GM10266 (cell line): ENCODE measurements around the gene BTNL8.

Source experiments
- DNase-seq: peaks from one replicate; pipeline ENCODE4 v3.0.0; 2012; ENCODE audit errors: extremely low spot score
- TF ChIP-seq, protein P1 (sequence below): IDR thresholded peaks from 2 replicates; pipeline ENCODE4 v1.5.1; 2012; ENCODE audit warnings: mild to moderate bottlenecking, low read depth; ENCODE audit not compliant: control insufficient read depth, insufficient read depth; ENCODE audit errors: missing control alignments

BTNL8 gene

DNA sequence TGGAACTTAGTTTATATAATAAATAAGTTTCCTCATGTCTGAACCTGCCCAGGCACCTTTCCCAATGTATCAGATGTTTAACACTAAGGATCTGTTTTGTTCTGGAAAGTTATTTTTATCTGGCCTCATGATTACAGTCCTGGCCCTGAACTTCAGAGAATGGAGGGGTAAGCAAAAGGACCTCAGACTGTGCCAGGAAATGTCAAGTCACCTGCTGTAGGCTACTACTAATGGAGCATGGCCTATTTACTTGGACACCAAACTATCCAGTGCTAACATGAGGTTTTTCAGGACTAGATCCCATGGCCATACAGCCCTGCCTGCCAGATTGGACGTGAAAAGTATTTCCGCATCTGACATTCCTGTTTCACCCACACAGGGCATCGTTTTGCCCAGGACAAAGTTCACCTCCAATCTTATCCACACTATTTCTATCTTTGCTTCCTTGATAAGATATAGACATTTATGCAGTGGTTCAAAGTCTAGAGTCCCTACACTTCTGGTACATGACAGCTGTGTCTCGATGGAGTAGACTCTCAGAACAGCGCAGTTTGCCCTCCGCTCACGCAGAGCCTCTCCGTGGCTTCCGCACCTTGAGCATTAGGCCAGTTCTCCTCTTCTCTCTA lies at the start of gene BTNL8:
TSS of gene BTNL8 (plus strand) at position 539 of the 626 bp plus-strand sequence. CDS start 152 bp downstream, outside the sequence.
- no peak for DNase-seq
- TF ChIP-seq, protein P1, sequence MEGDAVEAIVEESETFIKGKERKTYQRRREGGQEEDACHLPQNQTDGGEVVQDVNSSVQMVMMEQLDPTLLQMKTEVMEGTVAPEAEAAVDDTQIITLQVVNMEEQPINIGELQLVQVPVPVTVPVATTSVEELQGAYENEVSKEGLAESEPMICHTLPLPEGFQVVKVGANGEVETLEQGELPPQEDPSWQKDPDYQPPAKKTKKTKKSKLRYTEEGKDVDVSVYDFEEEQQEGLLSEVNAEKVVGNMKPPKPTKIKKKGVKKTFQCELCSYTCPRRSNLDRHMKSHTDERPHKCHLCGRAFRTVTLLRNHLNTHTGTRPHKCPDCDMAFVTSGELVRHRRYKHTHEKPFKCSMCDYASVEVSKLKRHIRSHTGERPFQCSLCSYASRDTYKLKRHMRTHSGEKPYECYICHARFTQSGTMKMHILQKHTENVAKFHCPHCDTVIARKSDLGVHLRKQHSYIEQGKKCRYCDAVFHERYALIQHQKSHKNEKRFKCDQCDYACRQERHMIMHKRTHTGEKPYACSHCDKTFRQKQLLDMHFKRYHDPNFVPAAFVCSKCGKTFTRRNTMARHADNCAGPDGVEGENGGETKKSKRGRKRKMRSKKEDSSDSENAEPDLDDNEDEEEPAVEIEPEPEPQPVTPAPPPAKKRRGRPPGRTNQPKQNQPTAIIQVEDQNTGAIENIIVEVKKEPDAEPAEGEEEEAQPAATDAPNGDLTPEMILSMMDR, result no peak

- DNase-seq, result no peak
- TF ChIP-seq, protein P1, result no peak
Measured at GRCh38 chr5:180849827-180850226, 49.1 kb upstream of the BTNL8 start.

GRCh38 chr5:180850434-180851078 lies 48.4 kb upstream of the BTNL8 start:
- TF ChIP-seq, protein P1, result no peak
- DNase-seq, result no peak

DNA sequence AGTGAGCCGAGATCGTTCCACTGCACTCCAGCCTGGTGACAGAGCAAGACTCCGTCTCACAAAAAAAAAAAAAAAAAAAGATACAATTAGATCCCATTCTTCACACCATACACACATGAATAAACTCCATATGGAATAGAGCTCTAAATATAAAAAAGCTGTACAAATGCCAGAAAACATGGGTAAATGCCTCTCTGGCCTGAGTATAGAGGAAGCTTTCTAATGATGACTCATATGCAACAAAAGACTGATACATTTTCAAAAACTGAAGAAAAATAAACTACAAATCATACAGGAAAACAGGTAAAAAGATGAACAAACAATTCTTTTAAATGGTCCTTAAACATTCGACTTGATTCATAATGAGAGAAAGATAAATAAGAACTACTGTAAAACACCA lies 46.5 kb upstream of the BTNL8 start:
- DNase-seq, result no peak
- TF ChIP-seq, protein P1, result no peak

DNA sequence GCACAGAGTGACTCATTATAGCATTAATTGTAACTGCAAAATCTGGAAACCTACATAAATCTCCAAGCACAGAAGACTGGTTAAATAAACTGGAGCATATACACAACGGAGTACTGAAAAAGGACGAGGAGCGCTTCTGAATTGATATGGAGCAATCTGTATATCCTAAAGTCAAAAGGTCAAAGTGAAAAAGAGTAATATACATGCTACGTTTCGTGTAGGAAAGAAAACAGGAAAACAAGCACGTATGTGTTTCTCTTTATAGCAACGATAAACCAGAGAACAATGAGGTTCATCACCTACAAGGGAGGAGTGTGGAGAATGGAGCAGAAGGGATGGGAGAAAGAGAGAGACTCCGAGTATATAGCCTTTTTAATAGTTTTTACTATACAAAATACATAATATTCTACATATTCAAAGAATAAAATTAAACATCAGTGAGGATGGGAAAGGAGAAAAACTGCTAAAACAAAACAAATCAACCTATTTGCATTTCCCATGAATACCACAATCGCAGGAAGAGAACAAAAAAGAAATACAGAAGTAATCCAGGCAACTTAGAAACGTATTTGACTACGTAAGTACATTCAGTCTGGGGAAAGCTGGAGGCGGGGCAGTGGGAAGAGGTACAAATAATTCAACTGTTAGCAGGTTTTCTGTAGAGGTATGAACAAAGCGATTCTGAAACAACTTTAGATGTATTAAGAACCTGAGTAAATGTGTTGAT lies 45.7 kb upstream of the BTNL8 start:
- no peak for DNase-seq

GRCh38 chr5:180853848-180854176 lies 45.1 kb upstream of the BTNL8 start:
- no peak for DNase-seq
- TF ChIP-seq, protein P1, result no peak

More for the DNA sequence above, 45.7 kb upstream of the BTNL8 start:
- TF ChIP-seq, protein P1, result no peak

DNA sequence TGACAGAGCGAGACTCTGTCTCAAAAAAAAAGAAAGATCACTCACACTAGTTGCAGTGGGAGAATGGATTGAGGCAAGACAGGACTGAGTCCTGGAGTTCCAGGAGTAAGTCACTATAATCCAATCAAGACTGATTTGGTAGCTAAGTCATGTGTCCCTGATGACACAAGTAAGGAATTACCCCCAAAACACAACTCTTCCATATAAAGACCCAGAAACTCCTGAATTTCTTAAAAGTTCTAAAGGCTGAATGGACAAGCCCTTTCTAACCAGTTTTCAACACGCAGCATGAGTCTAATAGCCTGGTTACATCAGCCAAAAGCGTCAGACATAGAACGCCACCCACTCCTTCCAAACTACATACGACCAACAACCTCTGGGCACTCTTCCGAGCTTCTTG lies 40.4 kb upstream of the BTNL8 start:
- TF ChIP-seq, protein P1, result no peak
- no peak for DNase-seq
